ENCODE data around the gene ALKBH4.
A peak's percentile ranks its signal among the peaks of the same experiment; 100 is the strongest.

Gene ALKBH4

DNA sequence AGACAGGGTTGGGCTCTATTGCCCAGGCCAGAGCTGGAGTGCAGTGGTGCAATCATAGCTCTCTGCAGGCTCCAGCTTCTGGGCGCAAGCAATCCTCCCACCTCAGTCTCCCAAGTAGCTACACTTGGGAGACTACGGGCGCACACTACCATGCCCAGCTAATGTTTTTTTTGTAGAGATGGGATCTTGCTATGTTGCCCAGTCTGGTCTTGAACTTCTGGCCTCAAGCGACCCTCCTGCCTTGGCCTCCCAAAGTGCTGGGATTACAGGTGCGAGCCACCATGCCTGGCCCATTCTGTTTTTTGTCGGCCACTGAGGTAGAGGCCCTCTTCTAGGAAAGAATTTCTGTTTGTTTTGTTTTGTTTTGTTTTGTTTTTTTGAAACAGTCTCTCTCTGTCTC lies 12.2 kb downstream of the ALKBH4 start:
- no peak overlapping the region for H3K27ac ChIP-seq
- TF ChIP-seq, protein P1, sequence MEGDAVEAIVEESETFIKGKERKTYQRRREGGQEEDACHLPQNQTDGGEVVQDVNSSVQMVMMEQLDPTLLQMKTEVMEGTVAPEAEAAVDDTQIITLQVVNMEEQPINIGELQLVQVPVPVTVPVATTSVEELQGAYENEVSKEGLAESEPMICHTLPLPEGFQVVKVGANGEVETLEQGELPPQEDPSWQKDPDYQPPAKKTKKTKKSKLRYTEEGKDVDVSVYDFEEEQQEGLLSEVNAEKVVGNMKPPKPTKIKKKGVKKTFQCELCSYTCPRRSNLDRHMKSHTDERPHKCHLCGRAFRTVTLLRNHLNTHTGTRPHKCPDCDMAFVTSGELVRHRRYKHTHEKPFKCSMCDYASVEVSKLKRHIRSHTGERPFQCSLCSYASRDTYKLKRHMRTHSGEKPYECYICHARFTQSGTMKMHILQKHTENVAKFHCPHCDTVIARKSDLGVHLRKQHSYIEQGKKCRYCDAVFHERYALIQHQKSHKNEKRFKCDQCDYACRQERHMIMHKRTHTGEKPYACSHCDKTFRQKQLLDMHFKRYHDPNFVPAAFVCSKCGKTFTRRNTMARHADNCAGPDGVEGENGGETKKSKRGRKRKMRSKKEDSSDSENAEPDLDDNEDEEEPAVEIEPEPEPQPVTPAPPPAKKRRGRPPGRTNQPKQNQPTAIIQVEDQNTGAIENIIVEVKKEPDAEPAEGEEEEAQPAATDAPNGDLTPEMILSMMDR (conservative IDR thresholded peaks at IDR 0.05): no peak

DNA sequence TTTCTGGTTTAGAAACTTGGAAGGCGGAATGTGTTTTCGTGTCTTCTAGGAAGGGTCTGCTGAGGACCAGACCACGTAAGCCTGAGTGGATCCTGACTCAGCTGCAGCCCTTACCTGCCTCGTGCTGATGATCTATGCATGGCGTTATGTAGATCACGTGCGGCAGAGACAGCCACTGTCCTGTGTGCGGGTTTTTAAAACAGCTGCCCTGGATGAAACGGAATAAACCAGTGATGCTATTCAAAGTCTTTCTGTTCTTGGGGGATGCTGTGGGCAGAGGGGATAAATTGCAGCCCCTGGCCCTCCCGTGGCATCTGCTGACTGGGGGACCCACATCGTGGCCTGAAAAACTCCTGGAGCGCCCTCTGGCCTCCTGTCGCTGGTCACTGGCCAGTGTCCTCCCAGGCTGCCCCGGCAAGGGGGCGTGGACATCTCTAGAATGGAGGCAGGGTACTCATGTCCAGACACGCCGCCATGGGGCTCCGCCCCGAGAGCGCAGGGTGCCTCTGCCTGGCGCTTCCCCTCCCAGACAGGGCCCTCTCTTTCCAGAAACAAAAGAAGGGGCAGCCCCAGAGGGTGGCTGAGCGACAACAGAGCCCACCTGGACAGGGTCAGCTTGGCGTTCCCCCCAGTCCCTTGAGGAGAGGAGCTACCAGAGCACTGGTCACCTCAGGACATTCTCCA lies 13.2 kb downstream of the ALKBH4 start:
- TF ChIP-seq, protein P1 (conservative IDR thresholded peaks at IDR 0.05): peak; percentile 43
- H3K27ac ChIP-seq: peak overlapping the region; percentile 56

DNA sequence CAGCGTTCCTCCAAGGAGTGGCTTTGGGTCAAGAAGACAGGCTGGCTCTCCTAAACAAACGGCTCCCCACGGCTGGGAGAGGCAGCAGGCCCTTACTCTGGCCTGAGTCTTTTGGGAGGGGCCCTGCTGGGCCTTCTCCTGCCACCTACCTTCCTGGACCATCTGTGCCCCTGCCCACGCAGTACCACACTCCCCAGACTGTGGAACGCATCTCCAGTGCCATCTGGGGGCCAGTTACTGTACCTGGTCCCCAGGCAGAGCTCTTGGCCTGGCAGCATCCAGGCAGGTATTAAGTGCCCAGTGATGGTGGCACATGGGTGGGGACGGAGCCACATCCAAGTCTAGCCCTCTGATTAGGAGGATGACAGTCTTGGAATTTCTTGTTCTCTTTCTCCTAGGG lies 14.4 kb downstream of the ALKBH4 start:
- TF ChIP-seq, protein P1 (conservative IDR thresholded peaks at IDR 0.05): peak; percentile 65
- no peak overlapping the region for H3K27ac ChIP-seq

DNA sequence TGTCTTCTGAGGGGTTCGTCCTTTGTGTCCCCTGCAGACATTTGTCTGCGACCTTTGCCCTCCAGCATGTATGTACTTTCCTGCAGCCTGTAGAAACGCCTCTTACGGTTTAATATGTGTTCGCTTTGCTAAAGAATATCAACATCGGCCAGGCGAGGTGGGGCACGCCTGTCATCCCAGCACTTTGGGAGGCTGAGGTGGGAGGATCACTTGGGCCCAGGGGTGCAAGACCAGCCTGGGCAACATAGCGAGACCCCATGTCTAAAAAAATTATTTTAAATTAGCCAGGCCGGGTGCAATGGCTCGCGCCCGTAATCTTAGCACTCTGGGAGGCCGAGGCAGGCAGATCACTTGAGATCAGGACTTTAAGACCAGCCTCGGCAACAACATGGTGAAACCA lies 15.5 kb downstream of the ALKBH4 start:
- no peak overlapping the region for H3K27ac ChIP-seq
- TF ChIP-seq, protein P1 (conservative IDR thresholded peaks at IDR 0.05): no peak

DNA sequence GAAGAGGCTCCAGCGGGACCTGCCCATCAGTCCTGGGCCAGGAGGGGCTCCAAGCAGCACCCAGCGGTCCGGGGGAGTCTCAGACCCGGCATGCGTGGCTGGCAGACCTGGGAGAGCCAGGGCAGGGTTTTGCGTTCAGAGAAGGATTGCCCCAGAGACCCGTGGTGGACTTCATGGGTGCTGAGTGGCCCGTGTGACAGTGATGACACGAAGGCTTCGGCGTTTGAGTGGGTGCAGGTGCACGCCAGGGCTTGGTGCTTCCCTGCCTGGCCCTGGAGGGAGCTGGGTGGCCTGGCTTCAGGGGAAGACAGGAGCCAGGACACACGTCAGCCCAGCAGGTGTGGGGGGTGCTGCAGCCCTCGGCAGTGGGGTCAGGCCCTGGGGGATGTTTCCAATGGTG lies 17.4 kb downstream of the ALKBH4 start:
- TF ChIP-seq, protein P1 (conservative IDR thresholded peaks at IDR 0.05): no peak
- no peak overlapping the region for H3K27ac ChIP-seq

DNA sequence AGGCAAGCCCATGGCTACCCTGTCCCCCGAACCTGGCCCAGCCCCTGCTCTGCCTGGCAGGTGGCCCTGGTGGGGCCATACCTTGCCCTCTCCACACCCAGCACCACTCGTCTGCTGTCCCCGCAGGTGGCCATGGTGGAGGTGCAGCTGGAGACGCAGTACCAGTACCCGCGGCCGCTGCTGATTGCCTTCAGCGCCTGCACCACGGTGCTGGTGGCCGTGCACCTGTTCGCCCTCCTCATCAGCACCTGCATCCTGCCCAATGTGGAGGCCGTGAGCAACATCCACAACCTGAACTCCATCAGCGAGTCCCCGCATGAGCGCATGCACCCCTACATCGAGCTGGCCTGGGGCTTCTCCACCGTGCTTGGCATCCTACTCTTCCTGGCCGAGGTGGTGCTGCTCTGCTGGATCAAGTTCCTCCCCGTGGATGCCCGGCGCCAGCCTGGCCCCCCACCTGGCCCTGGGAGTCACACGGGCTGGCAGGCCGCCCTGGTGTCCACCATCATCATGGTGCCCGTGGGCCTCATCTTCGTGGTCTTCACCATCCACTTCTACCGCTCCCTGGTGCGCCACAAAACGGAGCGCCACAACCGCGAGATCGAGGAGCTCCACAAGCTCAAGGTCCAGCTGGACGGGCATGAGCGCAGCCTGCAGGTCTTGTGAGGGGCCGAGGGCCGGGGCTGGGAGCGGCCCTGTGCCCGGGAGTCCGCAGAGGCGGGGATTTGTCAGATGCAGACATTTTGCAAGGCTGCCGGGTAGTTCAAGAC lies 18.1 kb downstream of the ALKBH4 start:
- TF ChIP-seq, protein P1 (conservative IDR thresholded peaks at IDR 0.05): no peak
- H3K27ac ChIP-seq: no peak overlapping the region

DNA sequence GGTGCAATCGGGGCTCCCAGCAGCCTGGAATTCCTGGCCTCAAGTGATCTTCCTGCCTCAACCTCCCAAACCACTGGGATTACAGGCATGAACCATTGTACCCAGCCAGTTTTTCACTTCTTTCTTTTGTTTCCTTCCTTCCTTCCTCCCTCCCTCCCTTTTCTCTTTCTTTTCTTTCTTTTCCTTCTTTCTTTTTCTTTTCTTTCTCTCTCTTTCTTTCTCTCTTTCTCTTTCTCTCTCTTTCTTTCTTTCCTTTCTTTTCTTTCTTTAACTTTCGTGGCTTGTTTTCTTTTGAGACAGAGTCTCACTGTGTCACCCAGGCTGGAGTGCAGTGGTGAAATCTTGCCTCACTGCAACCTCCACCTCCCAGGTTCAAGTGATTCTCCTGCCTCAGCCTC lies 19.0 kb downstream of the ALKBH4 start:
- no peak overlapping the region for H3K27ac ChIP-seq
- TF ChIP-seq, protein P1 (conservative IDR thresholded peaks at IDR 0.05): no peak

All from VCaP (cell line).